Adrenal gland (tissue), 12 donors: ENCODE measurements around the gene EIF4G2. TPM values are rescaled to one million over a fixed set of nuclear protein-coding genes. Genes with fewer than 3 reads are reported as not detected.

Source experiments
- DNase-seq, 7 donors: peaks; one replicate each; pipeline ENCODE4 v3.0.0-alpha.2; 2019 to 2020
- H3K27ac ChIP-seq, 5 donors: fragments of 200-600 bp; sonication (generic) in 4 of 5; 1 replicate in 3 of 5; 2 replicates in 2 of 5; pipeline versions ENCODE4 v1.5.1 to v1.8.0; 2016 to 2020; ENCODE audit warnings: mild to moderate bottlenecking in 1 of 5
- H3K27me3 ChIP-seq: fragments of 200-600 bp; 2 replicates; pipeline ENCODE4 v1.8.0; 2021
- H3K36me3 ChIP-seq, 2 donors: fragments of 200-600 bp; replicated peaks in 1 of 2; 1 replicate in 1 of 2; 2 replicates in 1 of 2; pipeline versions ENCODE4 v1.5.1 to v1.8.0; 2018 to 2022
- H3K4me1 ChIP-seq, 2 donors: fragments of 200-600 bp; replicated peaks in 1 of 2; 1 replicate in 1 of 2; 2 replicates in 1 of 2; pipeline versions ENCODE4 v1.5.1 to v1.8.0; 2018 to 2021
- H3K4me3 ChIP-seq, 4 donors: fragments of 200-600 bp; sonication (generic) in 3 of 4; one replicate each; pipeline ENCODE4 v1.5.1; 2016 to 2018
- H3K9me3 ChIP-seq, 3 donors: fragments of 200-600 bp; sonication (generic) in 1 of 3; replicated peaks in 1 of 3; 1 replicate in 2 of 3; 2 replicates in 1 of 3; pipeline versions ENCODE4 v1.5.1 to v1.8.0; 2016 to 2021
- POLR2A ChIP-seq, 2 donors: fragments of 450-650 bp; IDR thresholded peaks; one replicate each; pipeline ENCODE4 v1.6.1; 2017; ENCODE audit warnings: antibody characterized with exemption in 2 of 2, mild to moderate bottlenecking in 2 of 2, moderate library complexity in 1 of 2
- WGBS, 4 donors: extraction: QIAGEN DNeasy Blood & Tissue Kit in 2 of 4; methylation state at CpG; one replicate each; pipeline versions ENCODE4 v1.1.5 to v1.1.7; 2013 to 2017; 5-methylcytosine and 5-hydroxymethylcytosine counted together
- intact Hi-C, 2 donors: fragments of 100-400 bp; cut with DNase I; formaldehyde crosslinking; loops; one replicate each; pipeline versions ENCODE4 v1.14.1 to v1.15.0; 2022 to 2023
- polyA plus RNA-seq, 3 donors: library from polyadenylated mRNA; stranded (reverse); fragments of 200-250 nt in 2 of 3; fragments of 350-450 nt in 1 of 3; fragmentation: Illumina TruSeq in 1 of 3; extraction: RNeasy Lipid Tissue Mini Kit (QIAGEN cat#74804) in 1 of 3; gene quantifications; one replicate each; pipeline ENCODE4 v1.2.3, GENCODE V29; 2013 to 2014
- total RNA-seq, 9 donors: library from RNA; depleted of rRNA in 4 of 9; stranded (reverse); fragments of >200 nt in 4 of 9; fragments of 120-200 nt in 1 of 9; fragmentation: NEBNext Ultra II Directional in 1 of 9; extraction: Animal tissue kit (Norgen Biotek cat#: 25700) in 1 of 9; gene quantifications; one replicate each; pipeline versions ENCODE4 v1.1.0 to v1.2.4, GENCODE V29; 2013 to 2023
- TF ChIP-seq, protein P1 (sequence below), 6 experiments: fragments of 450-650 bp in 4 of 6; fragments of 200-600 bp in 2 of 6; sonication (generic) in 1 of 6; IDR thresholded peaks; 1 replicate in 5 of 6; 2 replicates in 1 of 6; pipeline versions ENCODE4 v1.5.1 to v1.8.0; 2016 to 2021; ENCODE audit warnings: antibody characterized with exemption in 6 of 6, mild to moderate bottlenecking in 2 of 6, moderate library complexity in 1 of 6
- donor health status: healthy with polysubstance abuse.
- donor health status: Bipolar disorder and iron deficiency.
- donor health status: DM: yes; HTN: yes; CAD: no.
- donor health status: DM: no; HTN: no; CAD: no.
- donor health status: DM: no; HTN: no; CAD: no.
- donor health status: DM: yes; HTN: yes; CAD: no.

The EIF4G2 gene
- total and polyA plus RNA-seq, 12 donors: 114 to 1,085 (median 531) TPM

- intact Hi-C loops: loop anchor here (5.0 to 10.0 kb wide), 2 partner anchors 230 to 232 kb away; no protein-coding TSS in a partner anchor
- peak; percentile 82 to 91 (median 89) for DNase-seq
- 10 to 20% (median 14%) methylated on average over 15 to 24 of the region's 24 CpGs for WGBS, 4 donors
- TF ChIP-seq POLR2A (IDR thresholded peaks at IDR 0.05): no peak
- TF ChIP-seq, protein P1, sequence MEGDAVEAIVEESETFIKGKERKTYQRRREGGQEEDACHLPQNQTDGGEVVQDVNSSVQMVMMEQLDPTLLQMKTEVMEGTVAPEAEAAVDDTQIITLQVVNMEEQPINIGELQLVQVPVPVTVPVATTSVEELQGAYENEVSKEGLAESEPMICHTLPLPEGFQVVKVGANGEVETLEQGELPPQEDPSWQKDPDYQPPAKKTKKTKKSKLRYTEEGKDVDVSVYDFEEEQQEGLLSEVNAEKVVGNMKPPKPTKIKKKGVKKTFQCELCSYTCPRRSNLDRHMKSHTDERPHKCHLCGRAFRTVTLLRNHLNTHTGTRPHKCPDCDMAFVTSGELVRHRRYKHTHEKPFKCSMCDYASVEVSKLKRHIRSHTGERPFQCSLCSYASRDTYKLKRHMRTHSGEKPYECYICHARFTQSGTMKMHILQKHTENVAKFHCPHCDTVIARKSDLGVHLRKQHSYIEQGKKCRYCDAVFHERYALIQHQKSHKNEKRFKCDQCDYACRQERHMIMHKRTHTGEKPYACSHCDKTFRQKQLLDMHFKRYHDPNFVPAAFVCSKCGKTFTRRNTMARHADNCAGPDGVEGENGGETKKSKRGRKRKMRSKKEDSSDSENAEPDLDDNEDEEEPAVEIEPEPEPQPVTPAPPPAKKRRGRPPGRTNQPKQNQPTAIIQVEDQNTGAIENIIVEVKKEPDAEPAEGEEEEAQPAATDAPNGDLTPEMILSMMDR (IDR thresholded peaks at IDR 0.05): peak; percentile 80 to 93 (median 86)
- peaks cover 0 to 18% of the 10 kb centered on the region in 2 donors for H3K36me3 ChIP-seq
- H3K27ac ChIP-seq: no peak overlapping the region
- no peaks in the 10 kb centered on the region for H3K27me3 ChIP-seq
- no peak overlapping the region for H3K4me3 ChIP-seq
- no peaks in the 10 kb centered on the region for H3K9me3 ChIP-seq
- peaks cover 0 to 3% of the 10 kb centered on the region in 2 donors for H3K4me1 ChIP-seq
Observed at GRCh38 chr11:10792385-10793068, 16.2 kb downstream of the EIF4G2 start.

GRCh38 chr11:10786451-10786850 is 22.3 kb downstream of the EIF4G2 start:
- WGBS, 4 donors: 89 to 93% (median 91%) methylated on average over 4 to 5 of the region's 5 CpGs
- H3K9me3 ChIP-seq: no peaks in the 10 kb centered on the region
- H3K4me1 ChIP-seq: no peaks in the 10 kb centered on the region
- intact Hi-C loops: no loop called here
- no peak overlapping the region for H3K4me3 ChIP-seq
- no peak overlapping the region for H3K27ac ChIP-seq
- no peaks in the 10 kb centered on the region for H3K27me3 ChIP-seq
- no peak for TF ChIP-seq POLR2A (IDR thresholded peaks at IDR 0.05)
- TF ChIP-seq, protein P1 (IDR thresholded peaks at IDR 0.05): no peak
- H3K36me3 ChIP-seq: no peaks in the 10 kb centered on the region
- no peak for DNase-seq

DNA sequence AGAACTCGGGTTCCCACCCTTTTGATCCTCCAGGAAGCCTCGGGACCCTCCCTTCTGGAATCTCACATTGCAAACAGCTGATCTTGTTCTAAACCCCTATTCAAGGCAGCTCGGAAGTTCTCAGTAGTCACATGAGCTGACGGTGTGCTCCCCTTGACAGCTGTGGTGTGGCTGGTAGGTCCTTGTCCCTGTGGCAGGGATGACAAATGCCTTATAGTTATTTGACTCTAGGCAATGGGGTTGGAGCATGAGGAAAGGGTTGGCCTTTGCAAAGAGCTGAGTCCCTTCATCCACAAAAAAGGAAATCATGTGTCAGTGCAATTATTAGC is 23.6 kb downstream of the EIF4G2 start:
- 81 to 87% (median 85%) methylated on average over 4 of the region's 4 CpGs for WGBS, 4 donors
- no peaks in the 10 kb centered on the region for H3K27me3 ChIP-seq
- no peak overlapping the region for H3K4me3 ChIP-seq
- no peak overlapping the region for H3K27ac ChIP-seq
- intact Hi-C loops: no loop called here
- no peaks in the 10 kb centered on the region for H3K36me3 ChIP-seq
- no peak for TF ChIP-seq POLR2A (IDR thresholded peaks at IDR 0.05)
- TF ChIP-seq, protein P1 (IDR thresholded peaks at IDR 0.05): no peak
- no peak for DNase-seq
- no peaks in the 10 kb centered on the region for H3K4me1 ChIP-seq
- H3K9me3 ChIP-seq: no peaks in the 10 kb centered on the region

GRCh38 chr11:10784232-10785145 is 24.2 kb downstream of the EIF4G2 start:
- no peak overlapping the region for H3K27ac ChIP-seq
- 68 to 84% (median 73%) methylated on average over 10 of the region's 10 CpGs for WGBS, 4 donors
- DNase-seq: no peak
- H3K27me3 ChIP-seq: no peaks in the 10 kb centered on the region
- no peaks in the 10 kb centered on the region for H3K36me3 ChIP-seq
- peaks cover 0 to under 1% of the 10 kb centered on the region in 2 donors for H3K4me1 ChIP-seq
- TF ChIP-seq, protein P1 (IDR thresholded peaks at IDR 0.05): no peak
- TF ChIP-seq POLR2A (IDR thresholded peaks at IDR 0.05): no peak
- intact Hi-C loops: no loop called here
- no peak overlapping the region for H3K4me3 ChIP-seq
- H3K9me3 ChIP-seq: no peaks in the 10 kb centered on the region
